Mucosa of stomach (tissue), 1 donor: ENCODE data around the gene CEP83.

Source experiments
- H3K27me3 ChIP-seq: one replicate; pipeline ENCODE4 v1.7.0; 2013; ENCODE audit warnings: mild to moderate bottlenecking, low read length; ENCODE audit not compliant: control insufficient read depth, insufficient read depth
- H3K36me3 ChIP-seq: one replicate; pipeline ENCODE4 v1.7.0; 2013; ENCODE audit warnings: low read length; ENCODE audit not compliant: control insufficient read depth, insufficient read depth
- H3K4me1 ChIP-seq: one replicate; pipeline ENCODE4 v1.7.0; 2013; ENCODE audit warnings: mild to moderate bottlenecking, low read length; ENCODE audit not compliant: control insufficient read depth, insufficient read depth
- H3K4me3 ChIP-seq: one replicate; pipeline ENCODE4 v1.7.0; 2013; ENCODE audit warnings: low read length
- H3K9ac ChIP-seq: one replicate; pipeline ENCODE4 v1.7.0; 2013; ENCODE audit warnings: mild to moderate bottlenecking, low read length, moderate library complexity
- H3K9me3 ChIP-seq: one replicate; pipeline ENCODE4 v1.7.0; 2013; ENCODE audit warnings: mild to moderate bottlenecking, low read length, moderate library complexity; ENCODE audit not compliant: control insufficient read depth
- donor health status: Pancreatic carcinoma.

Gene CEP83

DNA sequence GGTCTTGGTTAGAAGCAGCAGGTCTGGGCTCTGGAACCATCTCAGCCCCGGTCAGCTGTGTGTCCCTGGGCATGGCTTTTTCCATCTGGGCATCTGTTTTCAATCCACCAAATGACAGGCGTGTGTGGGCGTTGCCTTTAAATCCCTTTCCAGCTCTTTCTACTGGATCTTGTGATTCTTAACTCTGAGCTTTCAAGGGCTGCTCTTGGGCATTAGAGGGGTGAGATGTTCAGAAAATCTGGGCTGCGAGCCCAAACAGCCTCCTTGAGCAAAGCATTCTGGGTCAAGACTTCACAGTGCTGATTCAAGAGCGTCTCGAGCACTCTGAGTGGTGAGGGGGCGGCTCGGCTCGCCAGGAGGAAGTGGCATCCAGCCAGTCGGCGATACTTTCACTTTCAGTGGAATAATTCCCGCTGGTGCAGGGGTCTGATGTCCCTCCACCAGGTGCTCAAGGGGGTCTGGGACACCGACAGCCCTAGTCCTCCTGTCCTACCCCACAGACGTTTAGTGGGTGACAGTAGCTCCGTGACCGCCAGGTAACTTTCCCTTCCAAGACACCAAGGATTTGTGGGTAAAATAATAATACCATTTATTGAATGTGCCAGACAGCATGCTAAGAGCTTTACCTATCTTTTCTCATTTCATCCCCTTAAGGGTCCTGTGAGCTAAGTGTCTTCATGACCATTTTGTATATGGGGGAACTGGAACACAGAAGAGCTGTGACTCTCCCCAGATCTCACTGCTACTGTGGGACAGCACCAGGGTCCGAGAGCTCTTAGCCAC is 197.2 kb downstream of the CEP83 start:
- no peaks in the 10 kb centered on the region for H3K27me3 ChIP-seq
- no peaks in the 10 kb centered on the region for H3K9me3 ChIP-seq
- H3K36me3 ChIP-seq: no peaks in the 10 kb centered on the region
- H3K4me3 ChIP-seq: peak overlapping the region; percentile 5
- H3K9ac ChIP-seq: peak overlapping the region; percentile 49
- peaks cover 5% of the 10 kb centered on the region for H3K4me1 ChIP-seq

DNA sequence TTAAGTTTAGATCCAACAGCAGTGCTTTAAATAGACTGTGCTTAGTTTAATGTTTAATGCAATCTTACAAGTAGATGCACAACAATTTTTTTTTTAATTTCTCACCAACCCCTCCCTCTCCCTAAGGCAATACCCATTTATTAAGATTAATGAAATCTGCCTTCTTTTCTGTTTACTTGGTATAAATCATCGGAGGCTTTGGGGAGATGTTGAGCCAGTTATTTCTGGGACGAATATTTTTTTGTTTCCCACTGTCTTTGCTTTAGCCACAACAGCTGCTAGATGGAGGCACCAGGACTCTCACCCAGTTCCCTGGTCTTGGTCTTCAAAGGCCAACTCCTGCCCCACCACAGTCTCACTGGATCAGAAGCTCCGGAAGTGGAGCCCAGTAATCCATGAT is 197.9 kb downstream of the CEP83 start:
- H3K36me3 ChIP-seq: no peaks in the 10 kb centered on the region
- no peaks in the 10 kb centered on the region for H3K27me3 ChIP-seq
- H3K9ac ChIP-seq: peak overlapping the region; percentile 49
- H3K9me3 ChIP-seq: no peaks in the 10 kb centered on the region
- H3K4me3 ChIP-seq: no peak overlapping the region
- peaks cover 5% of the 10 kb centered on the region for H3K4me1 ChIP-seq

DNA sequence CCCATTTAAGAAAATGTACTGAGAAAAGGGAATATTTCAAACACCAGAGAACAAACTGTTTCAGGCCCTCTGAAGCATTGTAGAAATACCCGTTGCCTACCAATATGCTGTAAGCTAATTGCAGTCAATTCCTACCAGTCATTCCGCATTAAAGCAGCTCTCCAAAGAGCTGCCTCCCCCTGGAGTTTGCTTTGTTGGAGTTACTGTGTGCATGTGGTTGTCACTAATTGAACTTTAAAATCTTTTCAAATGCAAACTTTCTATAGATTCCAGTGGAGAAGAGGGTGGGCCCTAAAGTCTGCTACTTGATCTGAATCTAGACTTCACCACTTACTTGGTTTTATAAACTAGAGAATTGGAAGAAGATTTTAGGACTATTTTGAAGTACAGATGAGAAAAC is 198.5 kb downstream of the CEP83 start:
- Histone ChIP-seq H3K4me3 (no peak overlapping the region), H3K4me1 (peaks cover 5% of the 10 kb centered on the region), H3K27me3 (no peaks in the 10 kb centered on the region), H3K36me3 (no peaks in the 10 kb centered on the region), H3K9ac (no peak overlapping the region), H3K9me3 (no peaks in the 10 kb centered on the region)

DNA sequence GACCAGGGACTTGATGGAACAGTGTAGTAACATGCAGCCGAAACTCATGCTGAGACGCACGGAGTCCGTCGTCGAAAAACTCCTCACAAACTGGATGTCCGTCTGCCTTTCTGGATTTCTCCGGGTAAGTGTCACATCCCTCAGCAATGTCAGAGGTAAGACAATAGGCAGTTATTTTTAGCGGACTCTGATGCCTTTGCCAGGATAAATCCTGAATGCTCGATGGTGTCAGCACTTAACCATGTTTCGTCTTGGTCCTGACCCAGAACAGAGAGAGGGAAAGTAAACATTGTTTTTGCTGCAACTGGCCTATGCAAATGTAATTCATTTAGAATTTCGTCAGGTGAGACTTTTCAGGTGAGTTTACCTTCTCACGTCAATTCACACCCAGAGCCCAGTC is 198.9 kb downstream of the CEP83 start:
- H3K4me1 ChIP-seq: peaks cover 5% of the 10 kb centered on the region

DNA sequence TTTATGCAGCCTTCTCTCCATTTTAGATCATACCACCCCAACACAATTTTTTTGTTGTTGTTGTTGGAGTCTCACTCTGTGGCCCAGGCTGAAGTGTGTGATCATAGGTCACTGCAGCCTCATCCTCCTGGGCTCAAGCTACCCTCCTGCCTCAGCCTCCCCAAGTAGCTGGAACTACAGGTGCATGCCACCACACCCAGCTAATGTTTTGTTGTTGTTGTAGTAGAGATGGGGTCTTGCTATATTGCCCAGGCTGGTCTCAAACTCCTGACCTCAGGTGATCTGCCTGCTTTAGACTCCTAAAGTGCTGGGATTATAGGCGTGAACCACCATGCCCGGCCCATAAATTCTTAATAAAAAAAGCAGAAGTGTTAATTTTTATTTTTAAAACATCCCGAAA is 199.7 kb downstream of the CEP83 start:
- H3K4me3 ChIP-seq: no peak overlapping the region
- H3K9me3 ChIP-seq: no peaks in the 10 kb centered on the region
- H3K4me1 ChIP-seq: peaks cover 5% of the 10 kb centered on the region
- no peaks in the 10 kb centered on the region for H3K27me3 ChIP-seq
- no peak overlapping the region for H3K9ac ChIP-seq
- H3K36me3 ChIP-seq: no peaks in the 10 kb centered on the region

More for the DNA sequence above, 198.9 kb downstream of the CEP83 start:
- Histone ChIP-seq H3K9ac (no peak overlapping the region), H3K4me3 (no peak overlapping the region), H3K9me3 (no peaks in the 10 kb centered on the region), H3K27me3 (no peaks in the 10 kb centered on the region), H3K36me3 (no peaks in the 10 kb centered on the region)

DNA sequence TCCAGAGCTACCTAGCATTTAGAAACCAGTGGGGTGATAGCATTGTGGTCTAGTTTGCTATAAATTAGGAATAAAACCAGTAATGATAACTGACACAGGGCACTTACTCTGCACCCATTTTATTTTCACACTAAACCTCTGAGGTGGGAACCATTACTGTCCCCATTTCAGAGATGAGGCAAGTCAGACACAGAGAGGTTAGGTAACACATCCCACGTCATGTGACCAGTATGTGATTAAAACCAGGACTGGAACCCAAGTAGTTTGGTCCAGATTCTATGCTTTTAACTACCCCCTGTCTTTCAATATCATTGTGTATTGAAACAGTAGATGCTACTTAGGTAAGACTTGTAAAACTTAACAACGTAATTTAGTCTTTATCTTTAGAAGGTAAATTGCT is 201.1 kb downstream of the CEP83 start:
- Histone ChIP-seq H3K4me3 (no peak overlapping the region), H3K27me3 (no peaks in the 10 kb centered on the region), H3K4me1 (peaks cover 5% of the 10 kb centered on the region), H3K9me3 (no peaks in the 10 kb centered on the region), H3K9ac (no peak overlapping the region), H3K36me3 (no peaks in the 10 kb centered on the region)
